ENCODE measurements around the gene MYBPC2. TPM values are rescaled to one million over a fixed set of nuclear protein-coding genes. Genes with fewer than 3 reads are reported as not detected.

The MYBPC2 gene
- total RNA-seq, 1 donor = not detected

- Histone ChIP-seq H3K27me3 (ENCODE audit: insufficient read depth, low read length) (peaks cover 5% of the 10 kb centered on the region), H3K79me2 (ENCODE audit: insufficient read depth, low read length) (no peaks in the 10 kb centered on the region), H3K36me3 (ENCODE audit: insufficient read depth, low read length) (no peaks in the 10 kb centered on the region), H3K4me2 (ENCODE audit: insufficient read depth, low read length) (no peak overlapping the region), H3K9me3 (ENCODE audit: low read depth, low read length) (no peaks in the 10 kb centered on the region), H3K4me1 (ENCODE audit: insufficient read depth, low read length) (no peaks in the 10 kb centered on the region), H2AFZ (ENCODE audit: low read length) (no peak overlapping the region), H3K27ac (ENCODE audit: low read depth, low read length) (no peak overlapping the region), H3K4me3 (ENCODE audit: insufficient read depth, low read length) (no peak overlapping the region), H4K20me1 (ENCODE audit: insufficient read depth, low read length) (no peaks in the 10 kb centered on the region)
- no peak for TF ChIP-seq CTCF (IDR thresholded peaks at IDR 0.05; ENCODE audit: extremely low read depth, low read depth, low read length)
- DNase-seq (ENCODE audit: insufficient read length, low spot score, missing footprints) = no peak
These were observed 65.7 kb downstream of the MYBPC2 start for GRCh38 chr19:50498219-50499056.

- H3K79me2 ChIP-seq (ENCODE audit: insufficient read depth, low read length) = no peaks in the 10 kb centered on the region
- no peak for TF ChIP-seq CTCF (IDR thresholded peaks at IDR 0.05; ENCODE audit: extremely low read depth, low read depth, low read length)
- no peak overlapping the region for H3K4me2 ChIP-seq (ENCODE audit: insufficient read depth, low read length)
- no peak overlapping the region for H3K27ac ChIP-seq (ENCODE audit: low read depth, low read length)
- DNase-seq (ENCODE audit: insufficient read length, low spot score, missing footprints) = no peak
- H3K9me3 ChIP-seq (ENCODE audit: low read depth, low read length) = no peaks in the 10 kb centered on the region
- no peaks in the 10 kb centered on the region for H3K4me1 ChIP-seq (ENCODE audit: insufficient read depth, low read length)
- H3K36me3 ChIP-seq (ENCODE audit: insufficient read depth, low read length) = no peaks in the 10 kb centered on the region
- H2AFZ ChIP-seq (ENCODE audit: low read length) = no peak overlapping the region
- H4K20me1 ChIP-seq (ENCODE audit: insufficient read depth, low read length) = no peaks in the 10 kb centered on the region
- H3K27me3 ChIP-seq (ENCODE audit: insufficient read depth, low read length) = peaks cover 5% of the 10 kb centered on the region
- no peak overlapping the region for H3K4me3 ChIP-seq (ENCODE audit: insufficient read depth, low read length)
These were observed 67.5 kb downstream of the MYBPC2 start for GRCh38 chr19:50500060-50500752.

- no peak for TF ChIP-seq CTCF (IDR thresholded peaks at IDR 0.05; ENCODE audit: extremely low read depth, low read depth, low read length)
- H3K4me2 ChIP-seq (ENCODE audit: insufficient read depth, low read length) = no peak overlapping the region
- no peaks in the 10 kb centered on the region for H3K36me3 ChIP-seq (ENCODE audit: insufficient read depth, low read length)
- no peak overlapping the region for H2AFZ ChIP-seq (ENCODE audit: low read length)
- no peaks in the 10 kb centered on the region for H4K20me1 ChIP-seq (ENCODE audit: insufficient read depth, low read length)
- H3K27ac ChIP-seq (ENCODE audit: low read depth, low read length) = no peak overlapping the region
- H3K4me1 ChIP-seq (ENCODE audit: insufficient read depth, low read length) = no peaks in the 10 kb centered on the region
- DNase-seq (ENCODE audit: insufficient read length, low spot score, missing footprints) = no peak
- peaks cover 5% of the 10 kb centered on the region for H3K27me3 ChIP-seq (ENCODE audit: insufficient read depth, low read length)
- no peaks in the 10 kb centered on the region for H3K9me3 ChIP-seq (ENCODE audit: low read depth, low read length)
- no peaks in the 10 kb centered on the region for H3K79me2 ChIP-seq (ENCODE audit: insufficient read depth, low read length)
- no peak overlapping the region for H3K4me3 ChIP-seq (ENCODE audit: insufficient read depth, low read length)
These were observed 68.1 kb downstream of the MYBPC2 start for GRCh38 chr19:50500753-50501151.

GRCh38 chr19:50501186-50501567, 68.5 kb downstream of the MYBPC2 start:
- Histone ChIP-seq H3K79me2 (ENCODE audit: insufficient read depth, low read length) (no peaks in the 10 kb centered on the region), H3K4me2 (ENCODE audit: insufficient read depth, low read length) (no peak overlapping the region), H3K36me3 (ENCODE audit: insufficient read depth, low read length) (no peaks in the 10 kb centered on the region), H3K4me1 (ENCODE audit: insufficient read depth, low read length) (no peaks in the 10 kb centered on the region), H4K20me1 (ENCODE audit: insufficient read depth, low read length) (no peaks in the 10 kb centered on the region), H3K27ac (ENCODE audit: low read depth, low read length) (no peak overlapping the region), H2AFZ (ENCODE audit: low read length) (no peak overlapping the region), H3K4me3 (ENCODE audit: insufficient read depth, low read length) (no peak overlapping the region), H3K9me3 (ENCODE audit: low read depth, low read length) (no peaks in the 10 kb centered on the region), H3K27me3 (ENCODE audit: insufficient read depth, low read length) (peaks cover 5% of the 10 kb centered on the region)
- no peak for DNase-seq (ENCODE audit: insufficient read length, low spot score, missing footprints)
- no peak for TF ChIP-seq CTCF (IDR thresholded peaks at IDR 0.05; ENCODE audit: extremely low read depth, low read depth, low read length)

Measured in osteoblast (primary cell).